HCT116 (cell line): Measurements from ENCODE around the gene C10orf90. TPM values are rescaled to one million over a fixed set of nuclear protein-coding genes. Genes with fewer than 3 reads are reported as not detected.

Experiments
- ATAC-seq: fragments of 200-7000 bp; cut with Tn5 transposase; 2 replicates; pipeline ENCODE4 v1.9.1; 2020; ENCODE audit warnings: mild to moderate bottlenecking, moderate library complexity
- BruUV-seq: library from RNA; stranded (reverse); fragments of 400-500 nt; replicated peaks from 2 replicates; lab custom pipeline; 2021; lab: Mats Ljungman, UMichigan
- CTCF ChIA-PET: fragments of 300-600 bp; sonication (Branson Sonifier 250); formaldehyde crosslinking; loops from one replicate; lab custom pipeline; 2021; ENCODE audit warnings: antibody characterized with exemption; lab: Charles Lee
- POLR2A ChIA-PET: fragments of 300-600, 350-600 bp; sonication (Branson Sonifier 250); formaldehyde crosslinking; loops from one replicate; lab custom pipeline; 2021; ENCODE audit warnings: antibody characterized with exemption; lab: Charles Lee
- RAD21 ChIA-PET, 2 experiments: fragments of 300-600 bp; sonication (Branson Sonifier 250); formaldehyde crosslinking; loops; one replicate each; lab custom pipeline; 2023; ENCODE audit warnings: low total read pairs in 2 of 2; ENCODE audit not compliant: uncharacterized antibody in 2 of 2, unreplicated experiment in 2 of 2, low non-redundant PET in 1 of 2; lab: Charles Lee
- DNase-seq: peaks from one replicate; pipeline ENCODE4 v3.0.0-alpha.2; 2010; ENCODE audit warnings: low read depth, low spot score
- H2AFZ ChIP-seq: fragments of 200-600 bp; shearing (Covaris generic), sonication (generic); 2 replicates; pipeline ENCODE4 v1.6.1; 2017; ENCODE audit warnings: low read depth, mixed run types, mixed read lengths, antibody characterized with exemption, low read length; ENCODE audit not compliant: poor library complexity, severe bottlenecking
- H3K27ac ChIP-seq: 2 replicates; pipeline ENCODE4 v1.5.1; 2012; ENCODE audit warnings: low read depth, low read length
- H3K27me3 ChIP-seq: fragments of 200-600 bp; sonication (generic); 2 replicates; pipeline ENCODE4 v1.6.1; 2016; ENCODE audit warnings: mixed run types, low read length, mixed read lengths; ENCODE audit not compliant: insufficient read depth
- H3K36me3 ChIP-seq, 2 experiments: fragments of 200-500 bp in 1 of 2; fragments of 200-600 bp in 1 of 2; sonication (Bioruptor generic) in 1 of 2; sonication (generic) in 1 of 2; 2 replicates each; pipeline versions ENCODE4 v1.5.1 to v1.6.1; 2014 to 2016; ENCODE audit warnings: low read length in 2 of 2, inconsistent platforms in 1 of 2, mixed read lengths in 1 of 2, mixed run types in 1 of 2; ENCODE audit not compliant: insufficient read depth in 2 of 2, control insufficient read depth in 1 of 2
- H3K4me1 ChIP-seq, 2 experiments: fragments of 200-600 bp in 1 of 2; sonication (generic) in 1 of 2; 2 replicates each; pipeline versions ENCODE4 v1.5.1 to v1.6.1; 2012 to 2017; ENCODE audit warnings: low read length in 2 of 2, inconsistent platforms in 1 of 2, mild to moderate bottlenecking in 1 of 2, mixed read lengths in 1 of 2, mixed run types in 1 of 2, moderate library complexity in 1 of 2; ENCODE audit not compliant: insufficient read depth in 2 of 2, control insufficient read depth in 1 of 2
- H3K4me2 ChIP-seq: fragments of 200-600 bp; sonication (generic); 2 replicates; pipeline ENCODE4 v1.6.1; 2017; ENCODE audit warnings: mixed run types, low read length, mixed read lengths
- H3K4me3 ChIP-seq, 2 experiments: fragments of 200-600 bp in 1 of 2; sonication (generic) in 1 of 2; replicated peaks in 1 of 2; 2 replicates each; pipeline ENCODE4 v1.5.1; 2011 to 2016; ENCODE audit warnings: low read length in 2 of 2, control low read depth in 1 of 2, low read depth in 1 of 2, mild to moderate bottlenecking in 1 of 2, mixed read lengths in 1 of 2, mixed run types in 1 of 2
- H3K79me2 ChIP-seq: fragments of 200-600 bp; sonication (generic); 2 replicates; pipeline ENCODE4 v1.6.1; 2017; ENCODE audit warnings: mild to moderate bottlenecking, mixed run types, low read length, moderate library complexity, mixed read lengths; ENCODE audit not compliant: insufficient read depth
- H3K9ac ChIP-seq: fragments of 200-600 bp; sonication (generic); 2 replicates; pipeline ENCODE4 v1.6.1; 2016; ENCODE audit warnings: low read length, mixed read lengths
- H3K9me2 ChIP-seq: fragments of 200-600 bp; sonication (generic), shearing (Covaris generic); 2 replicates; pipeline ENCODE4 v1.6.1; 2017; ENCODE audit warnings: mixed run types, mild to moderate bottlenecking, moderate library complexity; ENCODE audit not compliant: insufficient read depth
- H3K9me3 ChIP-seq, 2 experiments: fragments of 200-500 bp in 1 of 2; fragments of 200-600 bp in 1 of 2; sonication (Bioruptor generic) in 1 of 2; sonication (generic) in 1 of 2; 2 replicates each; pipeline ENCODE4 v1.6.1; 2014 to 2017; ENCODE audit warnings: low read length in 2 of 2, mixed read lengths in 2 of 2, inconsistent platforms in 1 of 2, low read depth in 1 of 2, mild to moderate bottlenecking in 1 of 2, mixed run types in 1 of 2, moderate library complexity in 1 of 2; ENCODE audit not compliant: control insufficient read depth in 1 of 2, insufficient read depth in 1 of 2
- H4K20me1 ChIP-seq: fragments of 200-600 bp; sonication (generic), shearing (Covaris generic); 2 replicates; pipeline ENCODE4 v1.6.1; 2017; ENCODE audit warnings: mixed run types, mild to moderate bottlenecking, moderate library complexity; ENCODE audit not compliant: insufficient read depth
- CEBPB ChIP-seq: IDR thresholded peaks from 2 replicates; pipeline ENCODE4 v1.6.1; 2012; ENCODE audit warnings: low read depth
- EGR1 ChIP-seq: IDR thresholded peaks from 2 replicates; pipeline ENCODE4 v1.6.1; 2012; ENCODE audit warnings: low read depth
- ELF1 ChIP-seq: IDR thresholded peaks from 2 replicates; pipeline ENCODE4 v1.6.1; 2012; ENCODE audit warnings: low read depth, borderline replicate concordance
- EZH2 ChIP-seq: fragments of 200-600 bp; sonication (generic); IDR thresholded peaks from 2 replicates; pipeline ENCODE4 v1.6.1; 2017; ENCODE audit warnings: antibody characterized with exemption, mixed run types
- EZH2phosphoT487 ChIP-seq: fragments of 200-600 bp; IDR thresholded peaks from 2 replicates; pipeline ENCODE4 v1.6.1; 2018; ENCODE audit warnings: antibody characterized with exemption, borderline replicate concordance
- POLR2A ChIP-seq: IDR thresholded peaks from 2 replicates; pipeline ENCODE4 v1.7.0; 2011; ENCODE audit warnings: borderline replicate concordance; ENCODE audit not compliant: insufficient read depth, insufficient read length; ENCODE audit errors: extremely low read depth
- SP1 ChIP-seq: IDR thresholded peaks from 2 replicates; pipeline ENCODE4 v1.6.1; 2012; ENCODE audit warnings: low read depth
- TCF7L2 ChIP-seq: IDR thresholded peaks from 2 replicates; pipeline ENCODE4 v1.7.0; 2011; ENCODE audit warnings: borderline replicate concordance, inconsistent platforms; ENCODE audit not compliant: insufficient read depth, insufficient read length; ENCODE audit errors: extremely low read depth
- YY1 ChIP-seq: IDR thresholded peaks from 2 replicates; pipeline ENCODE4 v1.6.1; 2011; ENCODE audit warnings: low read length, low read depth, moderate library complexity, mild to moderate bottlenecking; ENCODE audit not compliant: insufficient replicate concordance; ENCODE audit errors: extremely low read depth
- intact Hi-C: fragments of 100-400 bp; cut with micrococcal nuclease; formaldehyde crosslinking; loops from 2 replicates; pipeline ENCODE4 v1.10.0; 2022
- total RNA-seq: library from RNA; stranded (reverse); gene quantifications from one replicate; pipeline ENCODE4 v1.2.1, GENCODE V29; 2021; ENCODE audit not compliant: unreplicated experiment
- TF ChIP-seq, protein P1 (sequence below): IDR thresholded peaks from 2 replicates; pipeline ENCODE4 v1.6.1; 2012
- TF ChIP-seq, protein P2 (sequence below), 3 experiments: fragments of 200-600 bp in 1 of 3; sonication (generic) in 1 of 3; IDR thresholded peaks in 2 of 3; conservative IDR thresholded peaks in 1 of 3; 2 replicates each; pipeline ENCODE4 v1.5.1; 2012 to 2017; ENCODE audit warnings: low read depth in 2 of 3, low read length in 2 of 3, antibody characterized with exemption in 1 of 3, borderline replicate concordance in 1 of 3, control low read depth in 1 of 3, mild to moderate bottlenecking in 1 of 3, mixed read lengths in 1 of 3, mixed run types in 1 of 3, moderate library complexity in 1 of 3; ENCODE audit not compliant: insufficient read depth in 1 of 3
- TF ChIP-seq, protein P3 (sequence below): IDR thresholded peaks from 2 replicates; pipeline ENCODE4 v1.6.1; 2011; ENCODE audit warnings: mild to moderate bottlenecking, low read length, moderate library complexity; ENCODE audit not compliant: insufficient replicate concordance; ENCODE audit errors: extremely low read depth

The C10orf90 gene
- total RNA-seq, 1 experiment from 2014 or later = not detected

DNA sequence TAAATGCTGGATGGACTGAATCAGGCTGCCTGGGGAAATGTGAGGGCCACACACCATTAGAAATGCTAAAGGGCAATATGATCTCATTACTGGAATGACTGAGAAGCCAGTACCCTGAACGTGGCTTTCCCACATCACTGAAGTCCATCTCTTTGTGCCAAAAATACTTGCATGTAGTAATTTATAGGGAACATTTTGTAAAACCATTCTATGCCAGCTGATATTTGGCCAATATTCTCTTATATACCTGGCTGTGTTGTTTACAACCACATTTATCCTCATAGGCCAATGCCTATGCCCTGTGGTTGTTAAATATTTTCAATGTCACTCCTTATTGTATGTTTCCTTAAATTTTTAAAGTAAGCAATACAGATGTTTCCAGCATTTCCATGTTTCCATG, 111.6 kb downstream of the C10orf90 start:
- RAD21 ChIA-PET = no interaction called here
- intact Hi-C loops = no loop called here
- Histone ChIP-seq H3K4me3 (no peak overlapping the region), H2AFZ (no peak overlapping the region), H3K79me2 (no peaks in the 10 kb centered on the region), H4K20me1 (no peaks in the 10 kb centered on the region), H3K4me2 (no peak overlapping the region), H3K27me3 (peaks cover 25% of the 10 kb centered on the region), H3K36me3 (no peaks in the 10 kb centered on the region), H3K9me2 (no peaks in the 10 kb centered on the region), H3K9me3 (no peaks in the 10 kb centered on the region), H3K9ac (no peak overlapping the region), H3K4me1 (no peaks in the 10 kb centered on the region), H3K27ac (no peak overlapping the region)
- POLR2A ChIA-PET = no interaction called here
- CTCF ChIA-PET = no interaction called here
- no peak for DNase-seq
- BruUV-seq = no TSS peak
- no peak for ATAC-seq
- no peak for TF ChIP-seq TCF7L2
- no peak for TF ChIP-seq SP1
- TF ChIP-seq, protein P1, sequence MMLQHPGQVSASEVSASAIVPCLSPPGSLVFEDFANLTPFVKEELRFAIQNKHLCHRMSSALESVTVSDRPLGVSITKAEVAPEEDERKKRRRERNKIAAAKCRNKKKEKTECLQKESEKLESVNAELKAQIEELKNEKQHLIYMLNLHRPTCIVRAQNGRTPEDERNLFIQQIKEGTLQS = no peak
- no peak for TF ChIP-seq POLR2A
- TF ChIP-seq EZH2phosphoT487 = no peak
- TF ChIP-seq, protein P2, sequence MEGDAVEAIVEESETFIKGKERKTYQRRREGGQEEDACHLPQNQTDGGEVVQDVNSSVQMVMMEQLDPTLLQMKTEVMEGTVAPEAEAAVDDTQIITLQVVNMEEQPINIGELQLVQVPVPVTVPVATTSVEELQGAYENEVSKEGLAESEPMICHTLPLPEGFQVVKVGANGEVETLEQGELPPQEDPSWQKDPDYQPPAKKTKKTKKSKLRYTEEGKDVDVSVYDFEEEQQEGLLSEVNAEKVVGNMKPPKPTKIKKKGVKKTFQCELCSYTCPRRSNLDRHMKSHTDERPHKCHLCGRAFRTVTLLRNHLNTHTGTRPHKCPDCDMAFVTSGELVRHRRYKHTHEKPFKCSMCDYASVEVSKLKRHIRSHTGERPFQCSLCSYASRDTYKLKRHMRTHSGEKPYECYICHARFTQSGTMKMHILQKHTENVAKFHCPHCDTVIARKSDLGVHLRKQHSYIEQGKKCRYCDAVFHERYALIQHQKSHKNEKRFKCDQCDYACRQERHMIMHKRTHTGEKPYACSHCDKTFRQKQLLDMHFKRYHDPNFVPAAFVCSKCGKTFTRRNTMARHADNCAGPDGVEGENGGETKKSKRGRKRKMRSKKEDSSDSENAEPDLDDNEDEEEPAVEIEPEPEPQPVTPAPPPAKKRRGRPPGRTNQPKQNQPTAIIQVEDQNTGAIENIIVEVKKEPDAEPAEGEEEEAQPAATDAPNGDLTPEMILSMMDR (IDR thresholded peaks at IDR 0.05 in 2 of 3, conservative IDR thresholded peaks at IDR 0.05 in 1 of 3; ENCODE audit: borderline replicate concordance in 1 of 3, insufficient read depth in 1 of 3, low read depth in 2 of 3, low read length in 2 of 3) = no peak
- no peak for TF ChIP-seq ELF1
- TF ChIP-seq EZH2 = no peak
- no peak for TF ChIP-seq CEBPB
- TF ChIP-seq EGR1 = no peak
- TF ChIP-seq, protein P3, sequence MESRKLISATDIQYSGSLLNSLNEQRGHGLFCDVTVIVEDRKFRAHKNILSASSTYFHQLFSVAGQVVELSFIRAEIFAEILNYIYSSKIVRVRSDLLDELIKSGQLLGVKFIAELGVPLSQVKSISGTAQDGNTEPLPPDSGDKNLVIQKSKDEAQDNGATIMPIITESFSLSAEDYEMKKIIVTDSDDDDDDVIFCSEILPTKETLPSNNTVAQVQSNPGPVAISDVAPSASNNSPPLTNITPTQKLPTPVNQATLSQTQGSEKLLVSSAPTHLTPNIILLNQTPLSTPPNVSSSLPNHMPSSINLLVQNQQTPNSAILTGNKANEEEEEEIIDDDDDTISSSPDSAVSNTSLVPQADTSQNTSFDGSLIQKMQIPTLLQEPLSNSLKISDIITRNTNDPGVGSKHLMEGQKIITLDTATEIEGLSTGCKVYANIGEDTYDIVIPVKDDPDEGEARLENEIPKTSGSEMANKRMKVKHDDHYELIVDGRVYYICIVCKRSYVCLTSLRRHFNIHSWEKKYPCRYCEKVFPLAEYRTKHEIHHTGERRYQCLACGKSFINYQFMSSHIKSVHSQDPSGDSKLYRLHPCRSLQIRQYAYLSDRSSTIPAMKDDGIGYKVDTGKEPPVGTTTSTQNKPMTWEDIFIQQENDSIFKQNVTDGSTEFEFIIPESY = no peak
- no peak for TF ChIP-seq YY1
